Natural killer cell (primary cell): ENCODE data around the gene TEAD1. TPM values are rescaled to one million over a fixed set of nuclear protein-coding genes. Genes with fewer than 3 reads are reported as not detected.

Experiments
- ATAC-seq, 3 donors: fragments of 150-1000 bp in 2 of 3; fragments of 200-7000 bp in 1 of 3; cut with Tn5 transposase; 1 replicate in 1 of 3; 2 replicates in 2 of 3; pipeline ENCODE4 v1.10.0; 2021; ENCODE audit warnings: mild to moderate bottlenecking in 2 of 3, moderate library complexity in 2 of 3
- DNase-seq, 2 donors: peaks; one replicate each; pipeline versions ENCODE4 v3.0.0 to v3.0.0-alpha.2; 2013 to 2021; ENCODE audit warnings: mixed read lengths in 1 of 2
- H3K27ac ChIP-seq: one replicate; pipeline ENCODE4 v1.5.1; 2013; ENCODE audit warnings: mild to moderate bottlenecking, low read length
- H3K27me3 ChIP-seq: one replicate; pipeline ENCODE4 v1.6.1; 2013; ENCODE audit warnings: low read length; ENCODE audit not compliant: control insufficient read depth, insufficient read depth
- H3K36me3 ChIP-seq: one replicate; pipeline ENCODE4 v1.6.1; 2013; ENCODE audit warnings: low read length; ENCODE audit not compliant: control insufficient read depth, insufficient read depth
- H3K4me1 ChIP-seq: one replicate; pipeline ENCODE4 v1.6.1; 2013; ENCODE audit warnings: low read length; ENCODE audit not compliant: control insufficient read depth, insufficient read depth
- H3K4me3 ChIP-seq: one replicate; pipeline ENCODE4 v1.5.1; 2013; ENCODE audit warnings: low read length
- H3K9me3 ChIP-seq: one replicate; pipeline ENCODE4 v1.6.1; 2013; ENCODE audit warnings: low read length; ENCODE audit not compliant: control insufficient read depth, insufficient read depth
- H3K27ac Mint-ChIP-seq, 2 donors: one replicate each; pipeline ENCODE4 v1.8.0; 2022; ENCODE audit warnings: mild to moderate bottlenecking in 2 of 2, mixed read lengths in 2 of 2, moderate library complexity in 1 of 2
- H3K27me3 Mint-ChIP-seq, 2 donors: one replicate each; pipeline ENCODE4 v1.8.0; 2022; ENCODE audit warnings: low read depth in 2 of 2, mixed read lengths in 2 of 2
- H3K36me3 Mint-ChIP-seq: one replicate; pipeline ENCODE4 v1.8.0; 2022; ENCODE audit warnings: mixed read lengths
- H3K4me1 Mint-ChIP-seq, 2 donors: one replicate each; pipeline ENCODE4 v1.8.0; 2022; ENCODE audit warnings: mixed read lengths in 2 of 2
- H3K4me3 Mint-ChIP-seq: one replicate; pipeline ENCODE4 v1.8.0; 2022; ENCODE audit warnings: mild to moderate bottlenecking, moderate library complexity, mixed read lengths
- H3K9me3 Mint-ChIP-seq, 2 donors: one replicate each; pipeline ENCODE4 v1.8.0; 2022; ENCODE audit warnings: mixed read lengths in 2 of 2
- CTCF ChIP-seq: fragments of 200-600 bp; IDR thresholded peaks from one replicate; pipeline ENCODE4 v1.8.0; 2022; ENCODE audit warnings: antibody characterized with exemption
- WGBS: methylation state at CpG from one replicate; pipeline ENCODE4 v1.1.7; 2013; ENCODE audit warnings: missing lambda C conversion rate; ENCODE audit not compliant: insufficient coverage; 5-methylcytosine and 5-hydroxymethylcytosine counted together
- intact Hi-C: fragments of 100-400 bp; cut with micrococcal nuclease; formaldehyde crosslinking; loops from one replicate; pipeline ENCODE4 v1.14.2; 2022
- total RNA-seq, 4 donors: library from RNA; stranded (reverse); fragments of 120-200 nt in 1 of 4; gene quantifications; one replicate each; pipeline versions ENCODE4 v1.2.3 to v1.2.4, GENCODE V29; 2013 to 2022

The TEAD1 gene
- total RNA-seq = not detected
- 0.02 TPM for total RNA-seq (2013)

GRCh38 chr11:12673924-12674570 lies at the start of gene TEAD1:
Gene TEAD1 (plus strand): TSS chr11:12674421.
- H3K36me3 Mint-ChIP-seq = peaks cover 17% of the 10 kb centered on the region
- H3K27ac Mint-ChIP-seq = no peak within 1 kb of the TSS
- DNase-seq (peak; percentile 53 to 86), ATAC-seq (peak; percentile 65 to 89 (median 88))
- peak within 1 kb of the TSS; percentile 37 for H3K4me3 ChIP-seq
- H3K9me3 Mint-ChIP-seq = peaks cover 4 to 5% of the 10 kb centered on the region in 2 donors
- WGBS = under 1% methylated on average over 95 of the region's 95 CpGs
- peaks cover 46% of the 10 kb centered on the region for H3K27me3 ChIP-seq
- peaks cover 5% of the 10 kb centered on the region for H3K4me1 ChIP-seq
- H3K9me3 ChIP-seq = peaks cover 4% of the 10 kb centered on the region
- peaks cover 40 to 65% of the 10 kb centered on the region in 2 donors for H3K27me3 Mint-ChIP-seq
- no peak within 1 kb of the TSS for H3K27ac ChIP-seq
- H3K4me1 Mint-ChIP-seq = peaks cover 0 to 5% of the 10 kb centered on the region in 2 donors
- intact Hi-C loops = no loop called here
- peak within 1 kb of the TSS; percentile 84 for H3K4me3 Mint-ChIP-seq
- H3K36me3 ChIP-seq = no peaks in the 10 kb centered on the region
- no peak for TF ChIP-seq CTCF

- no peak overlapping the region for H3K4me3 Mint-ChIP-seq
- no peaks in the 10 kb centered on the region for H3K9me3 ChIP-seq
- intact Hi-C loops = no loop called here
- no peaks in the 10 kb centered on the region for H3K4me1 ChIP-seq
- ATAC-seq (no peak), DNase-seq (no peak)
- peaks cover 10% of the 10 kb centered on the region for H3K36me3 Mint-ChIP-seq
- no peak overlapping the region for H3K27ac ChIP-seq
- no peak overlapping the region for H3K27ac Mint-ChIP-seq
- no peaks in the 10 kb centered on the region for H3K27me3 ChIP-seq
- no CpG with 5 or more reads among the region's 4 CpGs for WGBS
- H3K36me3 ChIP-seq = no peaks in the 10 kb centered on the region
- no peak for TF ChIP-seq CTCF
- peaks cover 14 to 15% of the 10 kb centered on the region in 2 donors for H3K9me3 Mint-ChIP-seq
- no peaks in the 10 kb centered on the region for H3K4me1 Mint-ChIP-seq
- peaks cover 0 to 9% of the 10 kb centered on the region in 2 donors for H3K27me3 Mint-ChIP-seq
- H3K4me3 ChIP-seq = no peak overlapping the region
Measured at GRCh38 chr11:12624595-12624994, 49.6 kb upstream of the TEAD1 start.

- no peak overlapping the region for H3K27ac ChIP-seq
- no peaks in the 10 kb centered on the region for H3K27me3 ChIP-seq
- no peak overlapping the region for H3K27ac Mint-ChIP-seq
- no peak for TF ChIP-seq CTCF
- intact Hi-C loops = no loop called here
- DNase-seq (no peak), ATAC-seq (no peak)
- H3K4me1 ChIP-seq = no peaks in the 10 kb centered on the region
- H3K4me3 Mint-ChIP-seq = no peak overlapping the region
- H3K36me3 Mint-ChIP-seq = peaks cover 10% of the 10 kb centered on the region
- H3K27me3 Mint-ChIP-seq = peaks cover 0 to 17% of the 10 kb centered on the region in 2 donors
- peaks cover 14 to 15% of the 10 kb centered on the region in 2 donors for H3K9me3 Mint-ChIP-seq
- H3K4me3 ChIP-seq = no peak overlapping the region
- WGBS = 50% methylated on average over 3 of the region's 4 CpGs
- H3K4me1 Mint-ChIP-seq = no peaks in the 10 kb centered on the region
- no peaks in the 10 kb centered on the region for H3K36me3 ChIP-seq
- no peaks in the 10 kb centered on the region for H3K9me3 ChIP-seq
Measured at GRCh38 chr11:12625438-12626071, 48.7 kb upstream of the TEAD1 start.
